ENCODE measurements around the gene PHAX. TPM values are rescaled to one million over a fixed set of nuclear protein-coding genes. Genes with fewer than 3 reads are reported as not detected.
"Not testable (repeated sequence)": the region's sequence is repeated elsewhere in the genome, so short reads cannot be mapped to it uniquely, and the experiment has no call there.

PHAX gene
- total RNA-seq, 1 donor from 2014 or later, result 23.2 TPM

DNA sequence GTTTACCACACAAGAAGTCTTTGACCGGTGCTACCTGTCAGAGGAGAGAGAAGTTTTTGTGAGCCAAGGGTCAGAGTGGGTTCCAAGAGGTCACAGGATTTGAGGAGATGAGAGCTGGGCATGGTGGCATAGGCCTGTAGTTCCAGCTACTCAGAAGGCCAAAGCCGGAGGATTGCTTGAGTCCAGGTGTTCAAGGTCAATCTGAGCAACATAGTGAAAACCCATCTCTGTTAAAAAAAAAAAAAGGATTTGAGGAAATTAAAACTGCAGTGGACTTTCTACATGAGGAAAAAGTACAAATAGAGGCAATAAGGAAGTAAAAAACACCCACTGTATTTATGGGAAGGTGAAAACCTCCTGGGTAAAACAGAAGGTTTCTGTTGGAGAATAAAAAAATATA, 63.8 kb downstream of the PHAX start:
- TF ChIP-seq, protein P1, sequence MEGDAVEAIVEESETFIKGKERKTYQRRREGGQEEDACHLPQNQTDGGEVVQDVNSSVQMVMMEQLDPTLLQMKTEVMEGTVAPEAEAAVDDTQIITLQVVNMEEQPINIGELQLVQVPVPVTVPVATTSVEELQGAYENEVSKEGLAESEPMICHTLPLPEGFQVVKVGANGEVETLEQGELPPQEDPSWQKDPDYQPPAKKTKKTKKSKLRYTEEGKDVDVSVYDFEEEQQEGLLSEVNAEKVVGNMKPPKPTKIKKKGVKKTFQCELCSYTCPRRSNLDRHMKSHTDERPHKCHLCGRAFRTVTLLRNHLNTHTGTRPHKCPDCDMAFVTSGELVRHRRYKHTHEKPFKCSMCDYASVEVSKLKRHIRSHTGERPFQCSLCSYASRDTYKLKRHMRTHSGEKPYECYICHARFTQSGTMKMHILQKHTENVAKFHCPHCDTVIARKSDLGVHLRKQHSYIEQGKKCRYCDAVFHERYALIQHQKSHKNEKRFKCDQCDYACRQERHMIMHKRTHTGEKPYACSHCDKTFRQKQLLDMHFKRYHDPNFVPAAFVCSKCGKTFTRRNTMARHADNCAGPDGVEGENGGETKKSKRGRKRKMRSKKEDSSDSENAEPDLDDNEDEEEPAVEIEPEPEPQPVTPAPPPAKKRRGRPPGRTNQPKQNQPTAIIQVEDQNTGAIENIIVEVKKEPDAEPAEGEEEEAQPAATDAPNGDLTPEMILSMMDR (IDR thresholded peaks at IDR 0.05), result no peak
- Histone ChIP-seq H3K27ac (no peak overlapping the region), H3K9me3 (no peaks in the 10 kb centered on the region), H3K27me3 (no peaks in the 10 kb centered on the region), H3K4me1 (no peaks in the 10 kb centered on the region), H3K4me3 (no peak overlapping the region), H3K36me3 (no peaks in the 10 kb centered on the region)
- no peak for DNase-seq
- ATAC-seq, result no peak
- intact Hi-C loops (cut with DNase I), result no loop called here

DNA sequence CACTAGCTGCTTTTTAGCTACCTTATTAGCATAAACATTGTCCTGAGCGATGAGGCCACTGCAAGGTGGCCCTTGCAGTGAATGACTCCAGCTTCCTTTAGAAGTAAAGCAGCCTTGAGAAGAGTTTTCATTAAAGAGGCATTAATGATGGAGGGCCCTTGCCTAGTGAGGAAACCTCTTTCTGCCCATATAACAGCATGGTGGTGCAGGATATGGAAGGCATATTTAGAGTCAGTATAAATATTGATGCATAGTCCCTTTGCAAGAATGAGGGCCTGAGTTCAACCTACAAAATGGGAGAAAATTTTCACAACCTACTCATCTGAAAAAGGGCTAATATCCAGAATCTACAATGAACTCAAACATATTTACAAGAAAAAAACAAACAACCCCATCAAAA, 69.4 kb downstream of the PHAX start:
- H3K27me3 ChIP-seq, DNase-seq, H3K36me3 ChIP-seq, H3K27ac ChIP-seq, H3K4me3 ChIP-seq, H3K9me3 ChIP-seq, ATAC-seq, H3K4me1 ChIP-seq: not testable (repeated sequence)
- intact Hi-C loops (cut with DNase I), result loop anchor here (10.0 kb wide), 1 partner anchor 135 kb away; no protein-coding TSS in a partner anchor

DNA sequence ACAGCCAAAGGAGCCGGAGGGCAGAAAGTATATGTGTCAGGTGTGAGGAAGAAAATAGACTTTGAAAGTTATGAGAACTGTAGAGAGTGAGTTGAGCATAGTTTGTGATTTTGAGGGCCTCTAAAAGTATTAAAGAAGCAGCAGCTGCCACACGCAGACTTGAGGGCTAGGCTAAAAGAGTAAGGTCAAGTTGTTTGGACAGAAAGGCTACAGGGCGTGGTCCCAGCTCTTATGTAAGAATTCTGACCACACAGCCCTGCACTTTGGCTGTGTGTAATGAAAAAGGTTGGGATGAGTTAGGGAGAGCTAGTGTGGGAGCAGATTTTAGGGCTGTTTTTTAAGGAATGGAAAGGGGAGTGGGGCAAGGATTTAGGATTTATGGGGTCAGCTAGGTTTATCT, 70.9 kb downstream of the PHAX start:
- intact Hi-C loops (cut with DNase I), result loop anchor here (10.0 kb wide), 1 partner anchor 133 kb away; no protein-coding TSS in a partner anchor
- H3K27me3 ChIP-seq, H3K9me3 ChIP-seq, H3K4me3 ChIP-seq, H3K27ac ChIP-seq, ATAC-seq, H3K4me1 ChIP-seq, DNase-seq, H3K36me3 ChIP-seq: not testable (repeated sequence)

DNA sequence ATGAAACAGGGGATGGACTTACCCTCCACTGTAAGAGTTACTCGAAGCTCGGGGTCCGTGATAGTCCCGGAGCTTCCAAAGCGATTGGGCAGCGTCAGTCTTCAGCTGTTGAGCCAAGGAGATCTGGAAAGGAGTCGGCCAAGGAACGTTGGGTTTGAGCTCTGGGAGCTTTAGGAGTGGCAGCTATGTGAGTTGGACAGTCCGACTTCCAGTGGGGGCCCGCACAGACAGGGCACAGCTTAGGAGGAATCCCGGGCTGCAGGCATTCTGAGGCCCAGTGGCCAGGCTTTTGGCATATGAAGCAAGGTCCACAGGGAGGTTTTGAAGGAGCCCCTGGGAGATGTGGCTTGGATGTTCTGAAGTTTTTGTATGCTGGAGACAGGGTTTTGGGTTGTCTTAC, 72.7 kb downstream of the PHAX start:
- TF ChIP-seq, protein P1 (IDR thresholded peaks at IDR 0.05), result no peak
- ATAC-seq (no peak), DNase-seq (no peak)
- intact Hi-C loops (cut with DNase I), result loop anchor here (10.0 kb wide), 1 partner anchor 131 kb away; no protein-coding TSS in a partner anchor
- Histone ChIP-seq H3K9me3 (no peaks in the 10 kb centered on the region), H3K36me3 (no peaks in the 10 kb centered on the region), H3K4me1 (no peaks in the 10 kb centered on the region), H3K4me3 (no peak overlapping the region), H3K27me3 (no peaks in the 10 kb centered on the region), H3K27ac (no peak overlapping the region)

DNA sequence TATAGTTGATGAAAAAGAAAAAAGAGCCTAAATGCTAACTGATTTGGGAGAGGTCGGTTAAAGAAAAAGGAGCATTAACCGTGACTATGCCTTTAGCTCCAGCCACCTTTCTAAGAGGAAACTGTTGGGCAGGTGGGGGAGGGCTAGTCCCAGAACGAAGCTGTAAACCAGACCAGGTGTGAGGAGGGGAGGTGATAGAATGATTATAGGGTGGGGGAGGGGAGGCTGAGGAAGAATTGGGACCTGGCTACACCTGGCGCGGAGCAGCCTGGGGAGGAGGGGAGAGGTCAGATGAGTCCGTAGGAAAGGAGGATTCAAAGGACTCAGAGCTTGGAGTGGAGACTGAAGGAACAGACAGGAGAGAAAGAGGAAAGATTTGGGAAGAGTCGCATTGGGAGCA, 73.4 kb downstream of the PHAX start:
- no peak for ATAC-seq
- H3K36me3 ChIP-seq, result no peaks in the 10 kb centered on the region

DNA sequence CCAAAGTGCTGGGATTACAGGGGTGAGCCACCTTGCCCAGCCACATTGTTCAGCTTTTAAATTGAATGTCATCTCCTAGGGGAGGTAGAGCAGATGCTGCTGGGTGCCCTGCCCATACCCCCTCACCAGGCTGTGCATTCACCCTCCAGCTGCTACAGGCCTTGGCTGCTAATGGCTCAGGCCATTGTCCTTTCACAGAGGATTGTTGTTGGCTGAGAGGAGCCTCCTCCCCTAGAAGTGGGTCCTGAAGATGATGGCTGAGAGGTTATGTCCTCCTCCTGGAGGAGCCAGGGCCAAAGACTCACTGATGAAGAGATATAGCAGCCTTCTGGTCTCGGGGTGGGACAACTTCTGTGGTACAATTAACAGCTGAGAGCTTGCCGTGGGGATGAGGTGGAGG, 74.6 kb downstream of the PHAX start:
- H3K27me3 ChIP-seq, result no peaks in the 10 kb centered on the region
- no peaks in the 10 kb centered on the region for H3K36me3 ChIP-seq
- ATAC-seq, result no peak
- no peak overlapping the region for H3K4me3 ChIP-seq
- H3K4me1 ChIP-seq, result no peaks in the 10 kb centered on the region
- TF ChIP-seq, protein P1 (IDR thresholded peaks at IDR 0.05), result no peak
- no peaks in the 10 kb centered on the region for H3K9me3 ChIP-seq
- DNase-seq, result no peak
- H3K27ac ChIP-seq, result no peak overlapping the region
- intact Hi-C loops (cut with DNase I), result loop anchor here (10.0 kb wide), 1 partner anchor 129 kb away; no protein-coding TSS in a partner anchor

More for the DNA sequence above, 73.4 kb downstream of the PHAX start:
- no peak for DNase-seq
- TF ChIP-seq, protein P1 (IDR thresholded peaks at IDR 0.05), result no peak
- no peaks in the 10 kb centered on the region for H3K9me3 ChIP-seq
- no peaks in the 10 kb centered on the region for H3K27me3 ChIP-seq
- H3K4me3 ChIP-seq, result no peak overlapping the region
- no peak overlapping the region for H3K27ac ChIP-seq
- intact Hi-C loops (cut with DNase I), result loop anchor here (10.0 kb wide), 1 partner anchor 131 kb away; no protein-coding TSS in a partner anchor
- H3K4me1 ChIP-seq, result no peaks in the 10 kb centered on the region

DNA sequence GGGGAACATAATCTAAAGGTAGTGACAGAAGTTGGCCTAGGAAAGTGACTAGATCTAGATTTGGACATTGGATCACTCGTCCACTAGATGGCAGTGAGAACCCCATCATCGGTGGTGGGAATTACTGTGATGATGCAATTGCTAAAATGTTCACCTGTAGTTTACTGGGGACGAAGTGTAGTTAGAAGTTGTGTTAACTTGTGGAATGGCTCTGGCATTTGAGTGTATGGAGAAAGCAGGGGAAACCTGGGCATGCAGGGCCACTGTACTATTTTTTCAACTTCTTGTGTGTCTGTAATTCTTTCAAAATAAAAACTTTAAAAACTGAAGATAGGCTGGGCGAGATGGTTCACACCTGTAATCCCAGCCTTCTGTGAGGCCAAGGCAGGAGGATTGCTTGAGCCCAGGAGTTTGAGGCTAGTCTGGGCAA, 75.5 kb downstream of the PHAX start:
- H3K36me3 ChIP-seq, result no peaks in the 10 kb centered on the region
- H3K9me3 ChIP-seq, result no peaks in the 10 kb centered on the region
- intact Hi-C loops (cut with DNase I), result loop anchor here (10.0 kb wide), 1 partner anchor 129 kb away; no protein-coding TSS in a partner anchor
- H3K4me1 ChIP-seq, result no peaks in the 10 kb centered on the region
- ATAC-seq (peak; percentile 94), DNase-seq (no peak)
- no peaks in the 10 kb centered on the region for H3K27me3 ChIP-seq
- TF ChIP-seq, protein P1 (IDR thresholded peaks at IDR 0.05), result peak; percentile 81
- H3K4me3 ChIP-seq, result no peak overlapping the region
- H3K27ac ChIP-seq, result no peak overlapping the region

Measured in upper lobe of right lung (tissue), 1 donor.